NCI-H146 (cell line): Measurements from ENCODE around the gene CRACDL.
A peak's percentile ranks its signal among the peaks of the same experiment; 100 is the strongest.

Experiments used
- DNase-seq: peaks from one replicate; lab custom pipeline; 2025; lab: John Stamatoyannopoulos, UW

CRACDL gene, protein sequence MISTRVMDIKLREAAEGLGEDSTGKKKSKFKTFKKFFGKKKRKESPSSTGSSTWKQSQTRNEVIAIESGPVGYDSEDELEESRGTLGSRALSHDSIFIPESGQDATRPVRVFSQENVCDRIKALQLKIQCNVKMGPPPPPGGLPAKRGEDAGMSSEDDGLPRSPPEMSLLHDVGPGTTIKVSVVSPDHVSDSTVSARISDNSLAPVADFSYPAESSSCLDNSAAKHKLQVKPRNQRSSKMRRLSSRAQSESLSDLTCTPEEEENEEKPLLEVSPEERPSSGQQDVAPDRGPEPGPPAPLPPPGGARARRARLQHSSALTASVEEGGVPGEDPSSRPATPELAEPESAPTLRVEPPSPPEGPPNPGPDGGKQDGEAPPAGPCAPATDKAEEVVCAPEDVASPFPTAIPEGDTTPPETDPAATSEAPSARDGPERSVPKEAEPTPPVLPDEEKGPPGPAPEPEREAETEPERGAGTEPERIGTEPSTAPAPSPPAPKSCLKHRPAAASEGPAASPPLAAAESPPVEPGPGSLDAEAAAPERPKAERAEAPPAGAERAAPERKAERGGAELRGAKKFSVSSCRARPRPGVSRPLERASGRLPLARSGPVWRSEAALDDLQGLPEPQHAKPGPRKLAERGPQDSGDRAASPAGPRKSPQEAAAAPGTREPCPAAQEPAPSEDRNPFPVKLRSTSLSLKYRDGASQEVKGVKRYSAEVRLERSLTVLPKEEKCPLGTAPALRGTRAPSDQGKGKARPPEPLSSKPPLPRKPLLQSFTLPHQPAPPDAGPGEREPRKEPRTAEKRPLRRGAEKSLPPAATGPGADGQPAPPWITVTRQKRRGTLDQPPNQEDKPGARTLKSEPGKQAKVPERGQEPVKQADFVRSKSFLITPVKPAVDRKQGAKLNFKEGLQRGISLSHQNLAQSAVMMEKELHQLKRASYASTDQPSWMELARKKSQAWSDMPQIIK

GRCh38 chr2:98935777-98936352 is at the start of gene CRACDL:
CRACDL (minus strand) TSS chr2:98936225; CDS start chr2:98846800, 89,425 bp downstream.
- DNase-seq = peak; percentile 61

DNA sequence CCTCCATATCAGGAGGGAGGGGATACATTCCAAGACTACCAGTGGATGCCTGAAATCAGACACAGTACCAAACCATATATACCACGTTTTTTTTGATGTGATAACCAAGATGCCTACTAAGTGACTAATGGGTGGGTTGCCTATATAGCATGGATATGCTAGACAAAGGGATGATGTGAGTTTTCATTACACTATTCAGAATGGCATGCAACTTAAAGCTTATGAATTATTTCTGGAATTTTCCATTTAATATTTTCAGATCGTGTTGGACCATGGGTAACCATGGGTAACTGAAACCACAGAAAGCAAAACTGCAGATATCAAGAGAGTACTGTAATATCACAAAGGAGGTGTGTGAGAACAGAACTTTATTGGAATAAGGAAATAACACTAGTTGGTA is 39.6 kb upstream of the CRACDL start:
- no peak for DNase-seq

DNA sequence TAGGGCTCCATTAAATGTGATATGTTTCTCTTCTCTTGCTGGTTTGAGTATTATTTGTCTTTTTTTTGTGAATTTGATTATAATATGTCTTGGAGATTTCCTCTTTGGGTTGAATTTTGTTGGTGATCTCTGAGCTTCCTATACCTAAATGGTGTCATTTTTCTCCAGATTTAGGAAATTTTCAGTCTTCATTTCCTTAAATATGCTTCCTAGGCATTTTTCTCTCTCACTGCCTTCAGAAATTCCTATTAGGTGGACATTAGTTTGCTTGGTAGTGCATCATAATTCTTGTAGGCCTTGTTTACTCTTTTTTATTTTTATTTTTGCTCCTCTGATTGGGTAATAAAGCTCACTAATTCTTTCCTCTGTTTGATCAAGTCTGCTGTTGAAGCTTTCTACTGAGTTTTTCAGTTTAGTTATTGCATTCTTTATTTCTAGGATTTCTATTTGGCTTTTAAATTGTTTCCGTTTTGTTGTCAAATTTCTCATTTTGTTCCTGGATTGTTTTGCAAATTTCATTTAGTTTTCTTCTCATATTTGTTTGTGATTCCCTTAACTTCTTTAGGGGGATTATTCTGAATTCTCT is 36.6 kb upstream of the CRACDL start:
- no peak for DNase-seq

GRCh38 chr2:98959810-98960507 is 23.9 kb upstream of the CRACDL start:
- DNase-seq = no peak

DNA sequence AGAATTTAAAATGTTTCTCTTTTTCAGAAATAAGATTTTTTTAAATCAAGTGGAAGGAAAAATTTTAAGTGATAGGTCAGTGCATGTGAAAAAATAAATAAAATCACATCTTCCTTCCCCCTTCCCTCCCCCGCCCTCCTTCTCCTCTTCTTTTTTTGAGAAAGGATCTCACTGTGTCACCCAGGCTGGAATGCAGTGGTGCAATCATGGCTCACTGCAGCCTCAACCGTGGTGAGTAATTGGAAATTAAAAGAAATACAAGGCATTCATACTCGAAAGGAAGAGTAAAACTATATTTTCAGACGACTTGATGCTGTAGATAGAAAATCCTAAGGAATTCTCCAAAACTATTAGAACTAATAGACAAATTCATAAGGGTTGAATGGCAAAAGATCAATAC is 16.9 kb upstream of the CRACDL start:
- no peak for DNase-seq

GRCh38 chr2:98948956-98949739 is 13.1 kb upstream of the CRACDL start:
- DNase-seq = no peak

- DNase-seq = no peak
These were observed 11.5 kb upstream of the CRACDL start for GRCh38 chr2:98947554-98947953.

- DNase-seq = no peak
These were observed 10.8 kb upstream of the CRACDL start for GRCh38 chr2:98946855-98947254.

DNA sequence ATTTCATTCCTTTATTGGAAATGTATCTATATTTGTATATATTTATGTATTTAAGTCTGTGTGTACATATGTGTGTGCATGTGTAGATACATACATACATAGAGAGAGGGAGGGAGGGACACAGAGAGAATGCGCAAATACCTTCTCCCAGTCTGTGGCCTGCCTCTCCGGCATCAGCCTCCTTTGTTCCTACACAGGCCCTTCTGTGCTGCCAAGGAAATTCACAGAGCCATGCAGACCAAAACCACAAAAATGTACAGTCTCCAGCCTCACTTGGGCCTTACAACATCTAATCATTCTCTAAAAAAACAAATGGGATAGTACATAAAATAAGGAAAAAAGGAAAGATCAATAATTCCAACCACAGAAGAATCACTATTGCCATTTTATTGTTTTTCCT is 8.8 kb upstream of the CRACDL start:
- no peak for DNase-seq

- DNase-seq = no peak
These were observed 4.1 kb upstream of the CRACDL start for GRCh38 chr2:98940102-98940501.

DNA sequence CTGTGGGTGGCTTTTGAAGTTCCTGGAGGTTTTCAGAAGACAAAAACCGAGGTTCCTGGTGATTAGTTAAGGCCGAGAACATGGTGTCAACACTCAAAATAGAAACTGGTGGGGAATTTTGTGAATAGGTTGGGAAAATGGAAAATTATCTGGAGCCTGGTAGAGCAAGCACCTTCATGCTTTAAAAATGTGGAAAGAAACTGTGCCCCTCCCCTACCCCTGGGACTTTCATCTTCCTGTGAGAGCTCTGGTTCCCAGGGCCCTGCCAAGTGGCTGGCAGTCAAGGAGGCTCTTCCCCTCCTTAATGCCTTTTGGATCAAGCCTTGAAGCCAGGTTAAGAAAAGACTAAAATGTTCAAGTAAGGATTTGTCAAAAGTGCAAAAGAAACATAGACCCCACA is 1.9 kb upstream of the CRACDL start:
- no peak for DNase-seq

DNA sequence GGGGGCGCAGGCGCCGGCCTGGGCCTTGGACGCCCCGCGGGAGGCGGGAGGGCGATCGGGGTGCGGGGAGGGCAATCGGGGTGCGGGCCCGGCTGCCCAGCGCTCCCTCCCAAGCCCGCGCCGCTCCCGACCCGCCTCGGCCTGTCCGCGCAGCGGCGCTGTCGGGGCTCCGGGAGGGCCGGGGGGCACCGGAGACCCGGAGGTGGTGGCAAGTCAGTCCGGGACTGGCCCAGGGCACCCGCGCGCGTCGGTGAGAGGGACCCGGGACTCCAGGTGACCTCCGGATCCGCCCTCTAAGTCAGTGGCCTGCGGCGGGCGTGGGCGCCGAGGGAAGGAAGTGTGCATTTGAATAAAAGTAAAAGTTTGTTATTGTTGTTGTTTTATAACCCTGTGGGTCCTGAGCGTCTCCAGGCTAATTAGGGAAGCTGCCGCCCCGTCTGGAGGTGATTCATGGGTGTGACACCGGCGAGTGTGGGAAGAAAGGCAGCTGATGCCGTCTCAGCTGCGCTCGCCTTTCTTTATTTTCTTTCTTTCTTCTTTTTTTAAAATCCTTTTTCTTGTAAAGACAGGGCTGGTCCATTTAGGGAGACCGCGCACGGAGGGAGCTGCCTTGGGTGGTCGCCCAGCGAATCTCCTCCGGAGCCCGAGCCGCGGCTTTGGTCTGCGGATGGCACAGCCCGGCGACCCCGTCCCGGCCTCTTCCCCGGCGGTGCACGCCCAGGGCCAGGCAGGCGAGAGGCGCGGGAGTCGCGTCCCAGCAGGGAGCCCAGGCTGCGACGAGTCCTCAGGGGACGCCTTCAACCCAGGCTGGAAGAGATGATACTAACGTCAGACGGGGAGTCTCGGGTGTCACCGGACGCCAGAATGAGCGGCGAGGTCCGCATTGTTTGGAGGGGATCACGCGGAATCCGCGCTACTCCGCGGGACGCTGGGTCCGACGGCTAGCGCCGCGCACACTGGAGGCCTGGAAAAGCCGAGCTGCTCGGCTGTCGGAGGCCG is 627 bp upstream of the CRACDL start:
- peak; percentile 25 for DNase-seq

GRCh38 chr2:98935111-98935770 is 784 bp downstream of the CRACDL start:
- DNase-seq = peak; percentile 51

DNA sequence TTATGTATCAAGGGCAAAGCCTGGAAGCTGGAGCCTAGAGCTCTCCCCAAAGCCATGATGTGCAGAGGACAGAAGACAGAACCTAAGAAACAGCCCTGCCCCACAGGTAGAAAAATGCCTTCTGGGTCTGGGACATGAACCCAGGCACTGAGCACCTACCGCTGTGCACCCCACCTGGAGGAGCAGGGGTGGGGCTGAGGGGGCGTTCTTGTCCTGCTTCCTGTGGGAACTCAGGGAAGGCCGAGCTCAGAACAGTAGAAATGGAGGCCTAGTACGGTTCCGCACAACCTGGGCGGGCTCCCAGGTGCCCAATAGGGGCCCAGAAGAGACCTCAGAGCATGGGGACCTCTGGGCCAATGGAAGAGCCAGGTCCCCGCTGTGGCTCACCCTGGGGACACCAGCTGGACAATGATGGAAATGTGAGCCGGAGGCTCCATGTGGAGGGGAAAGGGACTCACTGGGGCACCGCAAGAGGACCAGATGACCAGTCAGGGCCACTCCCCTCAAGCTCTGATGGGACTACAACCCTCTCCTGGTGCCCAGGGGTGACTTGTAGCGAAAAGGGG is 3.2 kb downstream of the CRACDL start:
- peak; percentile 73 for DNase-seq

DNA sequence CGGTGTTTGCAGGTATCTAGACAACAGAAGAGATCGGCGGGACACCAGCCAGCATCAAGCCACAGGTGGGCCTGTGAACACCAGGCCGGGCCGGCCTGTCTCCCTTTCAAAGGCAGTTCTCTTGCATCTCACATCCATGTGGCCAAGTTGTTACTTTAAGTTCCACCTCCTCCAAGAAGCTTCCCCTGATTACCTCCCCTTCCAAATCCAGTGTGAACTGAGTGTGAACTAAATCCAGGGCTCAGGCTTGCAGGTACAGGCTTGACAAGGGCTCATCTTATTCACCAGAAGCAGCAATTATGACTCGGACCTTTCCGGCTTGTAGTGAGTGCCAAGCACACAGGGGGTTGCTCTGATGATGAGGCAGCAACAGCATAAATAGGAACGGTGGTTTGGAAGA is 3.9 kb downstream of the CRACDL start:
- DNase-seq = peak; percentile 23

DNA sequence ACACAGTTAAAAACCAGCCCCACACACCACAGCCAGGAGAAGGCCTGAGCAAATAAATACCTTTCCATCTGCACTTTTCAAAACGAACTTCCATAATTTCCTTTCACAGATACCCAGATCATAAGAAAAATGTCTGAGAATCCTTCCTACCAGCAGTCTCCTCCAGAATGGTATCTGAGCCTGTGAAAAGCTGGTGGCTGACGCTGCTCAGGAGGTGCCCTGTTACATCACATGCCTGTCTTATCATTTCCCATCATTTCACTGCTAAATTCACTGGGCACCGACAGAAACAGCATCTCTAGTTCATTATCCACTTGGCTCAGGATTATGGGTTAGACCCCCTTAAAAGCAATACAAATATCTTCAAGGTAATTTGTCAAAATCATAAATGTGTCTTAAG is 4.4 kb downstream of the CRACDL start:
- no peak for DNase-seq

DNA sequence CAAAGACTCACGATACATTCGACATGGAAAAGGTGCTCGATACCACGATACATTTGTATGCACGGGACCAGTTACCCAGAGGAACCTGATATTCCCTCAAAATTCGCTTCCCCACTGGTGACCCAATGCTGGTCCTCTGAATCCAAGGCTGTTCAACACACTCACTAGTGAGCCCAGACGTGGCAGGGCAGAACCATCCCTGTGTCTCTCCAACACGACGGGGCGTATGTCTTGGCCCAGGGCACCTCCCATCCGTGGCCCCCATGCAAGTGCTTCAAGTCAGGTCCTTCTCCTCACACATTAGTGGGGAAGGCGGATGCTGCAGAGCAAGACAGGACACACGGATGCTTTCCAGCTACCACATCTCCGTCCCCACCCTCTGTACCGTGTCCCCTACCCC is 6.1 kb downstream of the CRACDL start:
- DNase-seq = no peak

- DNase-seq = no peak
These were observed 7.8 kb downstream of the CRACDL start for GRCh38 chr2:98928242-98928641.

DNA sequence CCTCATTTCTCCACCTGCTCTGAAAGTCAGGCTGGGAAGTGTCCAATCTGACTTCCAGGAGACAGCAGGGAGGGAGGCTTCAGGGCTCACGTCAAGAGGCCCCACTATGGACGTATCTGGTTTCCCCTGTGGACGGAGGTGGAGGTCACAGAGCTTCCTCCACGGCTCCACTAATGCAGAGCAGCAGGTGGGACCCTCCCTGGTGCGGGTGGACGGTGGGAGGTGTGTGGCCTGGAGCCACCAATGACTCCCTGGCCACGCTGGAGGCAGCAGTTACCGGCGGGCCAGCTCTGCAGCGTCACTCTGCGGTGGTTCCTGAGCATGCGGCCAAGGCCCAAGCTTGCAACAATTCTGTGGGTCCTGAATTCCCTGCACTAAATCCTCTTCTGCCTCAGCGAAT is 9.0 kb downstream of the CRACDL start:
- no peak for DNase-seq
